Breast epithelium (tissue), 4 donors: ENCODE data around the gene ZNF536. TPM values are rescaled to one million over a fixed set of nuclear protein-coding genes. Genes with fewer than 3 reads are reported as not detected.
"Not testable (repeated sequence)": the region's sequence is repeated elsewhere in the genome, so short reads cannot be mapped to it uniquely, and the experiment has no call there.

Source experiments
- DNase-seq, 2 donors: peaks; one replicate each; pipeline ENCODE4 v3.0.0-alpha.2; 2019; ENCODE audit warnings: low spot score in 2 of 2
- H3K27ac ChIP-seq, 2 donors: fragments of 200-600 bp; sonication (generic) in 1 of 2; one replicate each; pipeline ENCODE4 v1.5.1; 2016 to 2019; ENCODE audit warnings: mild to moderate bottlenecking in 1 of 2
- H3K27me3 ChIP-seq, 2 donors: fragments of 200-600 bp; sonication (generic) in 1 of 2; one replicate each; pipeline versions ENCODE4 v1.5.1 to v1.6.0; 2017 to 2019; ENCODE audit warnings: control low read depth in 1 of 2, mild to moderate bottlenecking in 1 of 2
- H3K36me3 ChIP-seq: fragments of 200-600 bp; one replicate; pipeline ENCODE4 v1.5.1; 2019
- H3K4me1 ChIP-seq, 2 donors: fragments of 200-600 bp; sonication (generic); one replicate each; pipeline ENCODE4 v1.5.1; 2016 to 2019; ENCODE audit warnings: control low read depth in 1 of 2
- H3K4me3 ChIP-seq, 3 donors: fragments of 200-600 bp; sonication (generic); 1 replicate in 2 of 3; 2 replicates in 1 of 3; pipeline ENCODE4 v1.5.1; 2016 to 2019; ENCODE audit warnings: mild to moderate bottlenecking in 3 of 3, moderate library complexity in 2 of 3
- H3K9me3 ChIP-seq, 2 donors: fragments of 200-600 bp; sonication (generic) in 1 of 2; one replicate each; pipeline ENCODE4 v1.5.1; 2016 to 2019; ENCODE audit warnings: control low read depth in 1 of 2
- CTCF ChIP-seq, 3 donors: fragments of 450-650 bp; IDR thresholded peaks; one replicate each; pipeline ENCODE4 v1.5.1; 2016 to 2017; ENCODE audit warnings: antibody characterized with exemption in 3 of 3, mild to moderate bottlenecking in 3 of 3, moderate library complexity in 3 of 3
- POLR2A ChIP-seq: fragments of 450-650 bp; IDR thresholded peaks from one replicate; pipeline ENCODE4 v1.6.1; 2016; ENCODE audit warnings: antibody characterized with exemption, mild to moderate bottlenecking, moderate library complexity
- POLR2AphosphoS5 ChIP-seq, 3 donors: sonication (generic); formaldehyde crosslinking; IDR thresholded peaks; one replicate each; pipeline ENCODE4 v1.6.1; 2017; ENCODE audit warnings: antibody characterized with exemption in 3 of 3
- intact Hi-C: fragments of 100-400 bp; cut with DNase I; formaldehyde crosslinking; loops from one replicate; pipeline ENCODE4 v1.15.1; 2023; ENCODE audit warnings: low total_unique reads
- total RNA-seq, 3 donors: library from RNA; depleted of rRNA; stranded (reverse); fragments of >200 nt; gene quantifications; one replicate each; pipeline ENCODE4 v1.1.0, GENCODE V29; 2016

Gene ZNF536
- total RNA-seq, 3 donors from 2014 or later = under 0.01 to 0.15 TPM; not detected in 1

- no peak for DNase-seq
- Histone ChIP-seq H3K27ac (no peak overlapping the region), H3K4me1 (no peaks in the 10 kb centered on the region), H3K4me3 (no peak overlapping the region), H3K36me3 (no peaks in the 10 kb centered on the region), H3K9me3 (no peaks in the 10 kb centered on the region), H3K27me3 (peaks cover 0 to 5% of the 10 kb centered on the region in 2 donors)
- intact Hi-C loops = loop anchor here (5.0 kb wide), 1 partner anchor 1597 kb away; no protein-coding TSS in a partner anchor
- TF ChIP-seq POLR2A (no peak), CTCF (IDR thresholded peaks at IDR 0.05) (no peak), POLR2AphosphoS5 (IDR thresholded peaks at IDR 0.05) (no peak)
Observed at GRCh38 chr19:30444686-30445232, 72.6 kb downstream of the ZNF536 start.

- intact Hi-C loops = no loop called here
- DNase-seq = no peak
- no peak overlapping the region for H3K4me3 ChIP-seq
- peaks cover 0 to 5% of the 10 kb centered on the region in 2 donors for H3K27me3 ChIP-seq
- no peaks in the 10 kb centered on the region for H3K9me3 ChIP-seq
- H3K27ac ChIP-seq = no peak overlapping the region
- no peaks in the 10 kb centered on the region for H3K36me3 ChIP-seq
- TF ChIP-seq POLR2AphosphoS5 (IDR thresholded peaks at IDR 0.05) = no peak
- no peak for TF ChIP-seq CTCF (IDR thresholded peaks at IDR 0.05)
- TF ChIP-seq POLR2A = no peak
- H3K4me1 ChIP-seq = no peaks in the 10 kb centered on the region
Observed at GRCh38 chr19:30445385-30445784, 73.2 kb downstream of the ZNF536 start.

- H3K4me3 ChIP-seq, DNase-seq: not testable (repeated sequence)
Observed at GRCh38 chr19:30446120-30446519, 73.9 kb downstream of the ZNF536 start.

GRCh38 chr19:30446850-30447552 is 74.8 kb downstream of the ZNF536 start:
- Histone ChIP-seq H3K27ac (no peak overlapping the region), H3K4me3 (no peak overlapping the region), H3K36me3 (no peaks in the 10 kb centered on the region), H3K4me1 (no peaks in the 10 kb centered on the region), H3K9me3 (no peaks in the 10 kb centered on the region), H3K27me3 (no peaks in the 10 kb centered on the region)
- intact Hi-C loops = no loop called here
- TF ChIP-seq CTCF (IDR thresholded peaks at IDR 0.05) = no peak
- TF ChIP-seq POLR2AphosphoS5 (IDR thresholded peaks at IDR 0.05) = no peak
- no peak for DNase-seq

More at GRCh38 chr19:30446120-30446519, 73.9 kb downstream of the ZNF536 start:
- H3K27me3 ChIP-seq, intact Hi-C loops, H3K36me3 ChIP-seq, H3K4me1 ChIP-seq, H3K9me3 ChIP-seq, H3K27ac ChIP-seq: not testable (repeated sequence)

GRCh38 chr19:30447553-30447870 is 75.3 kb downstream of the ZNF536 start:
- no peaks in the 10 kb centered on the region for H3K4me1 ChIP-seq
- H3K4me3 ChIP-seq = no peak overlapping the region
- no peak for DNase-seq
- intact Hi-C loops = no loop called here
- no peaks in the 10 kb centered on the region for H3K27me3 ChIP-seq
- no peak overlapping the region for H3K27ac ChIP-seq
- no peak for TF ChIP-seq POLR2AphosphoS5 (IDR thresholded peaks at IDR 0.05)
- no peak for TF ChIP-seq CTCF (IDR thresholded peaks at IDR 0.05)
- no peak for TF ChIP-seq POLR2A
- H3K36me3 ChIP-seq = no peaks in the 10 kb centered on the region
- no peaks in the 10 kb centered on the region for H3K9me3 ChIP-seq
